ENCODE results near the gene IPCEF1.
"Not testable (repeated sequence)": the region's sequence is repeated elsewhere in the genome, so short reads cannot be mapped to it uniquely, and the experiment has no call there.

The IPCEF1 gene

GRCh38 chr6:154246723-154247118 is 109.9 kb downstream of the IPCEF1 start:
- DNase-seq (ENCODE audit: low read depth), result no peak

GRCh38 chr6:154245506-154245905 is 111.1 kb downstream of the IPCEF1 start:
- no peak for DNase-seq (ENCODE audit: low read depth)

GRCh38 chr6:154243793-154244750 is 112.5 kb downstream of the IPCEF1 start:
- no peak for DNase-seq (ENCODE audit: low read depth)

- no peak for DNase-seq (ENCODE audit: low read depth)
Measured at GRCh38 chr6:154242617-154243357, 113.8 kb downstream of the IPCEF1 start.

GRCh38 chr6:154241581-154241980 is 115.0 kb downstream of the IPCEF1 start:
- no peak for DNase-seq (ENCODE audit: low read depth)

GRCh38 chr6:154241061-154241460 is 115.5 kb downstream of the IPCEF1 start:
- DNase-seq (ENCODE audit: low read depth), result not testable (repeated sequence)

- no peak for DNase-seq (ENCODE audit: low read depth)
Measured at GRCh38 chr6:154239392-154239791, 117.2 kb downstream of the IPCEF1 start.

GRCh38 chr6:154238831-154239230 is 117.8 kb downstream of the IPCEF1 start:
- no peak for DNase-seq (ENCODE audit: low read depth)

- no peak for DNase-seq (ENCODE audit: low read depth)
Measured at GRCh38 chr6:154236646-154237301, 119.8 kb downstream of the IPCEF1 start.

GRCh38 chr6:154234019-154234772 is 122.4 kb downstream of the IPCEF1 start:
- DNase-seq (ENCODE audit: low read depth), result no peak

- DNase-seq (ENCODE audit: low read depth), result no peak
Measured at GRCh38 chr6:154233383-154233782, 123.2 kb downstream of the IPCEF1 start.

- no peak for DNase-seq (ENCODE audit: low read depth)
Measured at GRCh38 chr6:154232013-154232910, 124.3 kb downstream of the IPCEF1 start.

GRCh38 chr6:154230910-154231595 is 125.5 kb downstream of the IPCEF1 start:
- DNase-seq (ENCODE audit: low read depth), result no peak

- no peak for DNase-seq (ENCODE audit: low read depth)
Measured at GRCh38 chr6:154230393-154230792, 126.2 kb downstream of the IPCEF1 start.

GRCh38 chr6:154229786-154230185 is 126.8 kb downstream of the IPCEF1 start:
- peak; percentile 57 for DNase-seq (ENCODE audit: low read depth)

GRCh38 chr6:154228521-154228905 is 128.1 kb downstream of the IPCEF1 start:
- no peak for DNase-seq (ENCODE audit: low read depth)

- DNase-seq (ENCODE audit: low read depth), result no peak
Measured at GRCh38 chr6:154227862-154228520, 128.6 kb downstream of the IPCEF1 start.

GRCh38 chr6:154226461-154226860 is 130.1 kb downstream of the IPCEF1 start:
- DNase-seq (ENCODE audit: low read depth), result no peak

GRCh38 chr6:154223296-154223695 is 133.3 kb downstream of the IPCEF1 start:
- no peak for DNase-seq (ENCODE audit: low read depth)

- DNase-seq (ENCODE audit: low read depth), result no peak
Measured at GRCh38 chr6:154222716-154223115, 133.9 kb downstream of the IPCEF1 start.

All from activated T-cell treated with anti-CD3 and anti-CD28 coated beads for 48 hours (primary cell).